GM18526 (cell line): Measurements from ENCODE around the gene EVC.

Experiments used
- POLR2A ChIP-seq: IDR thresholded peaks from 3 replicates; pipeline ENCODE4 v1.6.1; 2011; ENCODE audit not compliant: insufficient read length; ENCODE audit errors: extremely low read depth

The EVC gene

DNA sequence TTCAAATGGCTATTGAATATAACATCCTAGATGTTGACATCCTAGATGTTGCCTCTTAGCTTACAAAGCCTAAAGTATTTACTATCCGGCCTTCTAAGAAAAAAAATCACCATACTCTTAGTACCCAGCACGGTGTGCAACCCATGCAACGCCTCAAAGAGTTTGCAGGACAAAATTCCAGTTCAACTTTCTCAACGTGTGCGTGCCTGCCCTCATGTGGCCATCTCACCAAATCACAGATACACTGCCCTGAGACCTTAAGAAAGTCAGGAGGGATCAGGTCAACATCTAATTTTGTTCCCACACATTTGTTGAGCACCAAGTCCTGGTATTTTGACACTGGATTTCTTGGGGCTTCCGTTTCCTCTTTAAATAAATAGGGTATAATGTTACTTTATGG, 113.6 kb downstream of the EVC start:
- no peak for TF ChIP-seq POLR2A

GRCh38 chr4:5825321-5826041, 114.5 kb downstream of the EVC start:
- no peak for TF ChIP-seq POLR2A

- no peak for TF ChIP-seq POLR2A
These were observed 115.6 kb downstream of the EVC start for GRCh38 chr4:5826437-5827107.

GRCh38 chr4:5827108-5828004, 116.4 kb downstream of the EVC start:
- TF ChIP-seq POLR2A: no peak

- no peak for TF ChIP-seq POLR2A
These were observed 117.0 kb downstream of the EVC start for GRCh38 chr4:5828005-5828391.

- no peak for TF ChIP-seq POLR2A
These were observed 125.9 kb downstream of the EVC start for GRCh38 chr4:5836943-5837342.

DNA sequence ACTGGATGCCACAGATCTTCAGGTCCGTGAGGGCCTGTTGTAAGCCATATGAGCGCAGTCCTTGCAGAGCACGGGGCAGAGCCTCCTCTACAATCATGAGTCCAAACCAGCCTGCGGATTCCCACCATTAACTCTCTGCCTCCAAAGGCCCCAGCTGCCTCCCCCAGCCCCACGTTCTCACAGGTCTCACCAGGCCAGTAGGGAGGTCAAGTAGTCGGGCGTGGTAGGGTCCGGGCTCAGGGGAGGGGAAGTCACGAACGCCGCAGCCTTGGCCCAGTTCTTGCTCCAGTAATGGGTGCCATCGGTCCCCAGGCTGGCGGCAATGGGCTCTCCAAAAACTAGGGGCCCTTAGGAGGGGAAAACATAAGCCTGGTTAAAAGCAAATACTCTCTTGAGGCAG, 128.3 kb downstream of the EVC start:
- TF ChIP-seq POLR2A: no peak

DNA sequence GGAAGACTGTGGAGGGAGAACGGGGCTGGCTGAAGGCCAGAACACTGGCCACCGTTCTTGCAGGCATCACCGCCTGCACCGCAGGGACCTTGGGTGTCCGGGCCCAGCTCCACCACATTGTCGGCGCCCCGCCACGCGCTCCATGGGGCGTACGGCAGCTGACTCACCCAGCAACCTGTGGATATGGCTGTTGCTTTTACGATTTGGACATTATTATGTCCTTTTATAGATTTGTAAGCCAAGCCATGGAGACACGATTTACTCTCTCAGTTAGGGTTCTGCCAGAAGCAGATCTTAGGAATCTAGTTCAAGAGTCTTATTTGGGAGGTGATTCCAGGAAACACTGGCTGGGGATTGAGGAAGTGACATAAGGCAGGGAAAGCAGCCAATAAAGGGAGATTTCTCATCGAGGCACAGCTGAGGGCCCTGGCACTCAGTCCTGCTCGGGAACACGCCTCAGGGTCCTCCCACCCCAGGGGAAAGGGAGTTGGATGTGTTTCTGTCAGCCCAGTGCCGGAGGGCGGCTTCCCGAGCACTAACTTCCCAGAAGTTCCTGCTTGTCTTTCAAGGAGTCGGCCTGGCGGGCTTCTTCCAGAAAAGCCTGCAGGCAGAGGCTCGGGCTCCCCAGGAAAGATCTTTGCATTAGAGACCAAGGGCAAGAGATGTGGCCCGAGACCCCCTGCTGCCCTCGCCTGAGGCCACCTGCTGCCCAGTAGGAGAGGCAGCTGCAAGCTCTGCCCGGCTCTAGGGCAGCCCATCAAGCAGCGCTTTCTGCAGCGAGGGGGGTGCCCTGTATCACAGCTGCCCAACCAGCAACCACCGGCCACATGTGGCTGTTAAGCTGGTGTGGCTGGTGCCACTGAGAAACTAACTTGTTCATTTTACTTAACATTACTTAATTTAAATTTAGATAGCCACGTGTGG, 129.0 kb downstream of the EVC start:
- TF ChIP-seq POLR2A: no peak

DNA sequence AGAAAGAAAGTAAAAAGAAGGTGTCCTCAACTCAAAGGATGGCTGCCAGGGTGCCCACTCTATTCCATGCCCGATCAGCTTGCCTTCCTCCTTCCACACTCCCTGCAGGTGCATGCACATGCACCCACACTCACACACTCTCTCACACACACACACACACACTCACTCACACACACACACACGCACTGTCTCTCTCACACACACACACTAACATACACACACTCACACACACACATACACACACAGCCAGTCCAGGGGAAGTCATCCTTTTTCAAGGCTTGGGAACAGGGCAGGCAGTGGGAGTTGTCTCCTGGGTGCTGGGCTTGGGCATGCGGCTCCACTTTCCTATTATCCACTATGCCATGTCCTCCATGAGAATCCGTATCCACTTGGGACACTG, 131.5 kb downstream of the EVC start:
- TF ChIP-seq POLR2A: no peak

DNA sequence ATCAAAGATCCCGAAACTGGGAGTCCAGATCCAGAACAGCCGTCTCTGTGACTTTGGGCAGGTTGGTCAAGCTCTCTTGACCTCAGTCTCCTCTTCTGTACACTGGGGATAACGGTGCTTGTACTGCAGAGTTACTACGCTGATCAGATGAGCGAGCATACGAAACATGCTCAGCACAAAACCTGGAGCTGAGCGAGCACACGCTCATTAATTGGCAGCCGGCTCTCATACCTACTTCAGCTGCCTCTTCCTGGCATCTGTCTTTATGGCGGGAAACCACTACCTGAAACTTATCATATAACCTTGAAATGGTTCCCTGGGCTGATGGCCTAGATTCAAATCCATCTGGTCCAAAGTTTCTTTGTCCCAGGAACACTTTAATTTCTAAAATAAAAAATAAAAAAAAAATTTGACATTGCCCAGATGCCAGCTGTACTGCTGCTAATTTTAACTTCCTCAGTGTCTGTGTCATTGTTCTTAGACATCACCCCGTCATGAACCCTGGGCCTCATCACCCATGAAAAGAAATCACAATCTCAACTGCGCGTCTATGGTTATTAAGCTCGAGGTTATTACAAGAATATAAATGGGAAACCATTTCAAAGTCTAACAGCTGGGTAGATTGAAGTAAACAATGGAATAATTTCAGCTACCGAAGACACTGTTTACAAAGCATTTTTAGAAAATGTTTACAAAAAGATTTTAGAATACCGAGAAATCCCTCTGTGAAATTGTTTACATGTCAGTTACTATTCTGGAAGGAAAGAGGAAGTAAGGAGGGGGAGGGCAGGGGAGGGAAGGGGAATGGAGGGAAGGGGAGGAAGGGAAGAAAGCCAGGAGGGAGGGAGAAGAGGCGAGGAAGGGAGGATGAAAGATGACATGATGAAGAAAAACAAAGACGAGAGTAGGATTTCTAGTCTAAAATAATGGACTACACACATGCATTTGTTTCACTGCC, 132.9 kb downstream of the EVC start:
- no peak for TF ChIP-seq POLR2A

- no peak for TF ChIP-seq POLR2A
These were observed 134.3 kb downstream of the EVC start for GRCh38 chr4:5845035-5845905.

DNA sequence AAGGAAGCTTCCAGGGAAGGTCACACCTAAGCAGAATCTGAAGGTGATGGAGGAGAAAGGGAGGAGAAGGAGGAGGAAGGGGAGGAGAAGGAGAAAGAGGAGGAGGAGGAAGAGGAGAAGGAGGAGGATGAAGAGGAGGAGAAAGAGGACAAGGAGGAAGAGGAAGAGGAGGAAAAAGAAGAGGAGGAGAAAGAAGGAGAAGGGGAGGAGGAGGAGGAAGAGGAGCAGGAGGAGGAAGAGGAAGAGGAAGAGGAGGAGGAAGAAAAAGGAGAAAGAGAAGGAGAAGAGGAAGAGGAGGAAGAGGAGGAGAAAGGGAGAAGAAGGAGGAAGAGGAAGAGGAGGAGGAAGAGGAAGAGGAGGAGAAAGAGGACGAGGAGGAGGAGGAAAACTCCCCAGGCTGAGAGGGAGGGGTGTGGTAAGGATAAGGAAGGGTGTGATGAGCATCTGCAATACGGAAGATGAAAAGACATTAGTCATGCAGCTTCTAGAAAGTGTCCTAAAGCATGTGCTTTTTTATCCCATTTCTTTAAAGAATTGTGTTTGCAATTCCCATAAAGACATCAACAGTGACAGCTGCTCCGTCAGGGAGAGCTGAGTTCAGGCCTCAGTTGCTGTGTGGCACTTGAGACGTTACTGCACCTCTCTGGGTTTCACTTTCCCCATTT, 140.8 kb downstream of the EVC start:
- no peak for TF ChIP-seq POLR2A
